A375 (cell line): ENCODE results near the gene ZNF540. TPM values are rescaled to one million over a fixed set of nuclear protein-coding genes. Genes with fewer than 3 reads are reported as not detected.

Source experiments
- total RNA-seq: library from RNA; depleted of rRNA; stranded (reverse); fragments of >200 nt; shearing (Covaris generic); gene quantifications from 2 replicates; pipeline ENCODE4 v1.2.3, GENCODE V29; 2014; rRNA removed

Gene ZNF540
- 0.15 and 2.0 TPM in 2 replicates for total RNA-seq

GRCh38 chr19:37594304-37594981 lies at the start of gene ZNF540, which contains the start of gene ZNF571:
ZNF540 (plus strand) TSS chr19:37594876; CDS start chr19:37598448, 3,572 bp downstream.
ZNF571 (minus strand) TSS chr19:37594792; CDS start chr19:37586676, 8,116 bp downstream.

GRCh38 chr19:37655301-37655688 lies 60.6 kb downstream of the ZNF540 start, which contains the start of gene ZFP30:
ZFP30 (minus strand) TSS chr19:37655465; CDS start chr19:37647822, 7,643 bp downstream.

Other genes starting within 250 kb of the ZNF540 start
- gene ZNF527, start 223.8 kb upstream of the ZNF540 start, total RNA-seq, result 2.1 and 4.8 TPM in 2 replicates
- 5.8 and 6.3 TPM in 2 replicates for gene ZNF569, start 127.4 kb upstream of the ZNF540 start, total RNA-seq
- 4.4 and 6.9 TPM in 2 replicates for gene ZNF570, start 125.5 kb upstream of the ZNF540 start, total RNA-seq
- gene ZNF793, start 87.9 kb upstream of the ZNF540 start, total RNA-seq, result 1.7 and 1.9 TPM in 2 replicates
- 0.98 and 2.1 TPM in 2 replicates for gene ZNF571, start 84 bp upstream of the ZNF540 start, total RNA-seq
- gene ZFP30, start 60.6 kb downstream of the ZNF540 start, total RNA-seq, result 5.1 and 6.3 TPM in 2 replicates
- gene ZNF607, start 124.9 kb downstream of the ZNF540 start, total RNA-seq, result 1.5 and 5.9 TPM in 2 replicates
- 5.8 and 8.4 TPM in 2 replicates for gene ZNF573, start 184.7 kb downstream of the ZNF540 start, total RNA-seq